IMR-90 (cell line): Measurements from ENCODE around the gene SMAD2. TPM values are rescaled to one million over a fixed set of nuclear protein-coding genes. Genes with fewer than 3 reads are reported as not detected.

Experiments
- ATAC-seq: fragments of 200-7000 bp; cut with Tn5 transposase; 2 replicates; pipeline ENCODE4 v1.9.1; 2020; ENCODE audit warnings: low read depth, mild to moderate bottlenecking, moderate library complexity
- BruUV-seq: library from RNA; stranded (reverse); fragments of 400-500 nt; replicated peaks from 2 replicates; lab custom pipeline; 2021; lab: Mats Ljungman, UMichigan
- CTCF ChIA-PET: fragments of 300-600 bp; formaldehyde crosslinking; extraction: SDS; loops from one replicate; lab custom pipeline; 2021; ENCODE audit warnings: antibody characterized with exemption; lab: Yijun Ruan, JAX
- POLR2A ChIA-PET: fragments of 300-600 bp; sonication (Branson Sonifier 250); formaldehyde crosslinking; loops from one replicate; lab custom pipeline; 2022; ENCODE audit warnings: antibody characterized with exemption; ENCODE audit not compliant: unreplicated experiment; lab: Charles Lee
- DNase-seq: peaks from one replicate; pipeline ENCODE4 v3.0.0; 2013
- H2AFZ ChIP-seq: replicated peaks from 2 replicates; pipeline ENCODE3; 2013; ENCODE audit warnings: low read length, mild to moderate bottlenecking; ENCODE audit not compliant: poor library complexity
- H2AK5ac ChIP-seq: 2 replicates; pipeline ENCODE4 v1.6.1; 2013; ENCODE audit warnings: low read depth, low read length, inconsistent platforms
- H2AK9ac ChIP-seq: replicated peaks from 2 replicates; pipeline ENCODE3; 2013; ENCODE audit warnings: mild to moderate bottlenecking, low read depth, low read length, moderate library complexity; ENCODE audit not compliant: poor library complexity
- H2BK120ac ChIP-seq: 2 replicates; pipeline ENCODE4 v1.6.1; 2013; ENCODE audit warnings: low read depth, low read length, inconsistent platforms
- H2BK15ac ChIP-seq: 3 replicates; pipeline ENCODE4 v1.6.1; 2013; ENCODE audit warnings: low read depth, low read length, inconsistent platforms
- H2BK20ac ChIP-seq: 2 replicates; pipeline ENCODE4 v1.6.1; 2013; ENCODE audit warnings: low read depth, mild to moderate bottlenecking, inconsistent platforms, low read length, moderate library complexity
- H2BK5ac ChIP-seq: 2 replicates; pipeline ENCODE4 v1.6.1; 2013; ENCODE audit warnings: mild to moderate bottlenecking, low read depth, low read length, inconsistent platforms; ENCODE audit not compliant: poor library complexity, severe bottlenecking
- H3K14ac ChIP-seq: replicated peaks from 2 replicates; pipeline ENCODE4 v1.6.1; 2013; ENCODE audit warnings: low read depth, low read length, inconsistent platforms
- H3K18ac ChIP-seq: 2 replicates; pipeline ENCODE4 v1.6.1; 2013; ENCODE audit warnings: low read depth, low read length, control low read depth
- H3K23ac ChIP-seq: 2 replicates; pipeline ENCODE4 v1.6.1; 2013; ENCODE audit warnings: low read depth, low read length, inconsistent platforms
- H3K27ac ChIP-seq: 2 replicates; pipeline ENCODE4 v1.5.1; 2013; ENCODE audit warnings: mild to moderate bottlenecking, control low read depth, low read length; ENCODE audit not compliant: insufficient read depth
- H3K27me3 ChIP-seq: 2 replicates; pipeline ENCODE4 v1.6.1; 2013; ENCODE audit warnings: low read length; ENCODE audit not compliant: control insufficient read depth, insufficient read depth
- H3K36me3 ChIP-seq: 2 replicates; pipeline ENCODE4 v1.6.1; 2013; ENCODE audit warnings: low read length, mixed read lengths; ENCODE audit not compliant: control insufficient read depth, insufficient read depth
- H3K4ac ChIP-seq: 2 replicates; pipeline ENCODE4 v1.6.1; 2013; ENCODE audit warnings: low read depth, low read length, inconsistent platforms
- H3K4me1 ChIP-seq: 2 replicates; pipeline ENCODE4 v1.6.1; 2013; ENCODE audit warnings: low read length, mixed read lengths; ENCODE audit not compliant: control insufficient read depth, insufficient read depth
- H3K4me2 ChIP-seq: 2 replicates; pipeline ENCODE4 v1.6.1; 2013; ENCODE audit warnings: low read depth, mild to moderate bottlenecking, control low read depth, low read length, moderate library complexity
- H3K4me3 ChIP-seq: 2 replicates; pipeline ENCODE4 v1.5.1; 2013; ENCODE audit warnings: low read depth, mild to moderate bottlenecking, control low read depth, low read length, moderate library complexity; ENCODE audit not compliant: insufficient read depth
- H3K56ac ChIP-seq: 2 replicates; pipeline ENCODE4 v1.6.1; 2013; ENCODE audit warnings: low read length, inconsistent platforms; ENCODE audit not compliant: insufficient read depth; ENCODE audit errors: extremely low read depth
- H3K79me1 ChIP-seq, 2 experiments: 2 replicates each; pipeline ENCODE4 v1.6.1; 2013; ENCODE audit warnings: low read length in 2 of 2, inconsistent platforms in 1 of 2, low read depth in 1 of 2
- H3K9ac ChIP-seq: 2 replicates; pipeline ENCODE4 v1.6.1; 2013; ENCODE audit warnings: low read depth, low read length, control low read depth
- H3K9me1 ChIP-seq: 2 replicates; pipeline ENCODE4 v1.6.1; 2013; ENCODE audit warnings: low read length, inconsistent platforms; ENCODE audit not compliant: insufficient read depth
- H3K9me3 ChIP-seq: 2 replicates; pipeline ENCODE4 v1.6.1; 2013; ENCODE audit warnings: low read length; ENCODE audit not compliant: control insufficient read depth, insufficient read depth
- H4K20me1 ChIP-seq: 2 replicates; pipeline ENCODE4 v1.6.1; 2013; ENCODE audit warnings: low read length, inconsistent platforms; ENCODE audit not compliant: insufficient read depth
- H4K5ac ChIP-seq: 2 replicates; pipeline ENCODE4 v1.6.1; 2013; ENCODE audit warnings: mild to moderate bottlenecking, low read depth, low read length, control low read depth
- H4K8ac ChIP-seq, 2 experiments: 2 replicates each; pipeline ENCODE4 v1.6.1; 2013; ENCODE audit warnings: low read depth in 2 of 2, low read length in 2 of 2, control low read depth in 1 of 2, inconsistent platforms in 1 of 2
- H4K91ac ChIP-seq: 2 replicates; pipeline ENCODE4 v1.6.1; 2013; ENCODE audit warnings: low read depth, low read length, inconsistent platforms; ENCODE audit not compliant: insufficient read depth
- BHLHE40 ChIP-seq: fragments of 150-350 bp; IDR thresholded peaks from 2 replicates; pipeline ENCODE4 v1.6.1; 2016; ENCODE audit warnings: mild to moderate bottlenecking, low read depth, low read length
- CEBPB ChIP-seq: IDR thresholded peaks from 2 replicates; pipeline ENCODE4 v1.6.1; 2012; ENCODE audit warnings: low read depth, low read length, improper control_type of control experiment
- CHD1 ChIP-seq: IDR thresholded peaks from 2 replicates; pipeline ENCODE4 v1.6.1; 2012; ENCODE audit warnings: low read depth, low read length, improper control_type of control experiment
- ELK1 ChIP-seq: fragments of 150-350 bp; IDR thresholded peaks from 2 replicates; pipeline ENCODE4 v1.6.1; 2016; ENCODE audit warnings: low read depth, mild to moderate bottlenecking, low read length, moderate library complexity, borderline replicate concordance
- FOS ChIP-seq: fragments of 150-350 bp; IDR thresholded peaks from 2 replicates; pipeline ENCODE4 v1.6.1; 2016; ENCODE audit warnings: low read depth, low read length
- MAFK ChIP-seq: IDR thresholded peaks from 2 replicates; pipeline ENCODE4 v1.6.1; 2012; ENCODE audit warnings: low read depth, low read length, improper control_type of control experiment
- MAZ ChIP-seq: IDR thresholded peaks from 2 replicates; pipeline ENCODE4 v1.6.1; 2012; ENCODE audit warnings: low read depth, mild to moderate bottlenecking, low read length, improper control_type of control experiment, moderate library complexity, borderline replicate concordance
- MXI1 ChIP-seq: IDR thresholded peaks from 2 replicates; pipeline ENCODE4 v1.6.1; 2012; ENCODE audit warnings: low read depth, mild to moderate bottlenecking, low read length, moderate library complexity, borderline replicate concordance
- NFE2L2 ChIP-seq: fragments of 150-350 bp; IDR thresholded peaks from 2 replicates; pipeline ENCODE4 v1.6.1; 2016; ENCODE audit warnings: low read depth, mild to moderate bottlenecking, low read length
- POLR2A ChIP-seq: IDR thresholded peaks from 2 replicates; pipeline ENCODE4 v1.6.1; 2012; ENCODE audit warnings: mild to moderate bottlenecking, low read depth, low read length
- RAD21 ChIP-seq: IDR thresholded peaks from 2 replicates; pipeline ENCODE4 v1.6.1; 2012; ENCODE audit warnings: low read length, improper control_type of control experiment
- RCOR1 ChIP-seq: IDR thresholded peaks from 2 replicates; pipeline ENCODE4 v1.6.1; 2012; ENCODE audit warnings: mild to moderate bottlenecking, low read length, improper control_type of control experiment; ENCODE audit not compliant: insufficient replicate concordance
- RFX5 ChIP-seq: IDR thresholded peaks from 2 replicates; pipeline ENCODE4 v1.8.0; 2012; ENCODE audit warnings: low read depth, mild to moderate bottlenecking, low read length, moderate library complexity
- SMC3 ChIP-seq: fragments of 150-350 bp; IDR thresholded peaks from 2 replicates; pipeline ENCODE4 v1.6.1; 2016; ENCODE audit warnings: low read depth, mild to moderate bottlenecking, antibody characterized with exemption, low read length, moderate library complexity
- USF2 ChIP-seq: fragments of 150-350 bp; IDR thresholded peaks from 2 replicates; pipeline ENCODE4 v1.6.1; 2017; ENCODE audit warnings: mild to moderate bottlenecking, antibody characterized with exemption, low read length, low read depth
- dilution Hi-C: fragments of 300-500 bp; cut with HindIII; formaldehyde crosslinking; loops from one replicate; pipeline ENCODE4 v1.14.3; 2018; ENCODE audit warnings: low sequenced_read_pairs; ENCODE audit not compliant: unreplicated experiment
- in situ Hi-C: fragments of 300-500 bp; cut with MboI; formaldehyde crosslinking; loops from 3 replicates; pipeline ENCODE4 v1.14.3; 2019; ENCODE audit warnings: low sequenced_read_pairs, inconsistent platforms, mixed read lengths
- intact Hi-C: fragments of 100-400 bp; cut with micrococcal nuclease; formaldehyde crosslinking; loops from 2 replicates; pipeline ENCODE4 v1.10.0; 2022
- polyA plus RNA-seq, 3 experiments: library from polyadenylated mRNA; depleted of rRNA; stranded (reverse); fragments of >200 nt; gene quantifications; 2 replicates each; pipeline ENCODE4 v1.2.3, GENCODE V29; 2012; ENCODE audit warnings: low replicate concordance in 1 of 3
- total RNA-seq: library from RNA; depleted of rRNA; stranded (reverse); fragments of >200 nt; gene quantifications from 2 replicates; pipeline ENCODE4 v1.2.3, GENCODE V29; 2012
- TF ChIP-seq, protein P1 (sequence below): conservative IDR thresholded peaks from 2 replicates; pipeline ENCODE4 v1.5.1; 2012; ENCODE audit warnings: mild to moderate bottlenecking, low read depth, low read length, improper control_type of control experiment

The SMAD2 gene
- total and polyA plus RNA-seq, 2 of the 4 experiments (the other 2 are of a cell fraction): 41.7 to 171 TPM

DNA sequence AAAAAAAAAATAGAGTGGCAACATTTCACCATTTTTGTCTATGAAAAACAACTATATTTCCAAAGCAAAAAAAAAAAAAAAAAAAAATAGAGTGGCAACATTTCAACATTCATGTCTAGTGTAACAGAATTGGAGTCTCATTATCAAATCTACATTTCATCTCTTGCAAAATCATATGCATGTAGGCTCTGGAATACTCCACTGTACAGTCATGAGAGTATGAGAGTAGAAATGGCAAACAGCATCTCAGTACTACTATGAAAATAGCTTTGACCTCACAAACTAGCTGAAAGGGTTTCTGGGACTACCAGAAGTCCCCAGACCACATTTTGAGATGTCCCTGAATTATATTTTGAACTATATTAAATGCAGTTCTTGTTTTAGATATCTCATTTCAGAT lies 82.8 kb downstream of the SMAD2 start:
- in situ Hi-C loops: no loop called here
- Histone ChIP-seq H4K8ac (no peak overlapping the region), H2BK5ac (no peak overlapping the region), H3K9me1 (no peaks in the 10 kb centered on the region; the same call in 1 of the 2 replicates), H2AFZ (no peak overlapping the region), H4K91ac (no peak overlapping the region), H3K56ac (no peak overlapping the region), H2AK5ac (no peak overlapping the region), H3K14ac (no peak overlapping the region), H4K5ac (no peak overlapping the region), H3K4me3 (no peak overlapping the region), H3K23ac (no peak overlapping the region), H3K4me2 (no peak overlapping the region), H3K9ac (no peak overlapping the region), H2BK120ac (no peak overlapping the region), H3K27me3 (no peaks in the 10 kb centered on the region), H3K18ac (no peak overlapping the region), H3K79me1 (peaks cover 0 to 8% of the 10 kb centered on the region in 2 experiments; a peak in 1 of 4 replicates), H3K27ac (no peak overlapping the region), H2AK9ac (no peak overlapping the region), H3K4me1 (peaks cover 2% of the 10 kb centered on the region; the same call in 1 of the 2 replicates), H2BK15ac (no peak overlapping the region), H3K36me3 (peaks cover 13% of the 10 kb centered on the region), H3K9me3 (no peaks in the 10 kb centered on the region), H3K4ac (no peak overlapping the region), H2BK20ac (no peak overlapping the region), H4K20me1 (no peaks in the 10 kb centered on the region)
- dilution Hi-C loops: no loop called here
- no peak for ATAC-seq
- DNase-seq: no peak
- intact Hi-C loops: no loop called here
- ChIA-PET CTCF (no interaction called here), POLR2A (no interaction called here)
- no peak for TF ChIP-seq POLR2A
- no peak for TF ChIP-seq MAZ
- TF ChIP-seq RCOR1: no peak
- TF ChIP-seq RAD21: no peak
- no peak for TF ChIP-seq BHLHE40
- TF ChIP-seq USF2: no peak
- TF ChIP-seq SMC3: no peak
- no peak for TF ChIP-seq CHD1
- no peak for TF ChIP-seq ELK1
- TF ChIP-seq FOS: no peak
- TF ChIP-seq CEBPB: no peak
- TF ChIP-seq MXI1: no peak
- TF ChIP-seq, protein P1, sequence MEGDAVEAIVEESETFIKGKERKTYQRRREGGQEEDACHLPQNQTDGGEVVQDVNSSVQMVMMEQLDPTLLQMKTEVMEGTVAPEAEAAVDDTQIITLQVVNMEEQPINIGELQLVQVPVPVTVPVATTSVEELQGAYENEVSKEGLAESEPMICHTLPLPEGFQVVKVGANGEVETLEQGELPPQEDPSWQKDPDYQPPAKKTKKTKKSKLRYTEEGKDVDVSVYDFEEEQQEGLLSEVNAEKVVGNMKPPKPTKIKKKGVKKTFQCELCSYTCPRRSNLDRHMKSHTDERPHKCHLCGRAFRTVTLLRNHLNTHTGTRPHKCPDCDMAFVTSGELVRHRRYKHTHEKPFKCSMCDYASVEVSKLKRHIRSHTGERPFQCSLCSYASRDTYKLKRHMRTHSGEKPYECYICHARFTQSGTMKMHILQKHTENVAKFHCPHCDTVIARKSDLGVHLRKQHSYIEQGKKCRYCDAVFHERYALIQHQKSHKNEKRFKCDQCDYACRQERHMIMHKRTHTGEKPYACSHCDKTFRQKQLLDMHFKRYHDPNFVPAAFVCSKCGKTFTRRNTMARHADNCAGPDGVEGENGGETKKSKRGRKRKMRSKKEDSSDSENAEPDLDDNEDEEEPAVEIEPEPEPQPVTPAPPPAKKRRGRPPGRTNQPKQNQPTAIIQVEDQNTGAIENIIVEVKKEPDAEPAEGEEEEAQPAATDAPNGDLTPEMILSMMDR: no peak
- TF ChIP-seq MAFK: no peak
- TF ChIP-seq NFE2L2: no peak
- TF ChIP-seq RFX5: no peak
- BruUV-seq: no TSS peak
